ENCODE measurements around the gene OSBPL5. TPM values are rescaled to one million over a fixed set of nuclear protein-coding genes. Genes with fewer than 3 reads are reported as not detected.

The OSBPL5 gene
- total and polyA plus RNA-seq, 9 of the 15 experiments (the other 6 are each of a cell fraction or from before 2014, with no cell fraction given), result 0.06 to 14.8 (median 3.2) TPM

DNA sequence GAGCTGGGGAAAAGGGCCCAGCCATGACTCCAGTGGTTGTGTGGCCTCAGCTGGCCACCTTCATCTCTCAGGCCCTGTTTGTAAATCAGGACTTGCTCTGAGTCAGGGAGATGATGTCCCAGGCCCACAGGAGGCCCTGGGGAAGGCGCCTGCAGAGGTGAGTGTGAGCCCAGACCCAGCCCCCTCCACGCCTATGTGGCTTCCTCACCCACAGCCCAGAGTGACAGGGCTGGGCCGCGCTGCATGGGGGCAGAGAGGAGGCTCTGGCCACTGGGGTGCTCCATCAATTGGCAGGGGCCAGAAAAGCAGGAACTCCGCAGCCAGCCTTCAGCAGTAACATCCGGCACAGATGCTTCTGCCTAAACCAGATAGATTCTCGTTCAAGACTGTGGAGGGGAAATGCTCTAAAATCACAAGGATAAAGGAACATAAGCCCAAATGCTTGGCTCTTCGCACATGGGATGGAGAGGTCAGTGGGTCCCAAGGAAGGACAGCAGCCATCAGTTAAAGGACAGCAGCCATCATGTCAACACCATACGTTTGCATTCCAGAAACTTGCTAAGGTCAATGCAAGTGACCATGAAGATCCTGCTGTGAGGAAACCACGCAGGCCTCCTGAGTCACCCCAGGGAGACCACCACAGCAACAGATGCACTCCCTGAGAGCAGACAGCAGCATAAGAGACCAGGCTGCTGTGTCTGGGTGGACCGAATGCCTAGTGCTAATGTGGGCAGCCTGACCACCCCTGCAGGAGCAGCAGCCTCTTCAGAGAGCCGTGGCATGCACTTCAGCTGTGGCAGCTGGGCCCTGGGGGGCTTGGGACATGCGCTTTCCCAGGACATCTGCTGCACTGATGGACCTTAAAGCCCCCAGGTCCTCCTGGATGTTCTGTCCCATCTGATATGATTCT, 28.3 kb downstream of the OSBPL5 start (continued):
- TF ChIP-seq ELK1 (CRISPR knock-in tag; IDR thresholded peaks at IDR 0.05) (no peak), CREB3 (tag; conservative IDR thresholded peaks at IDR 0.05; ENCODE audit: low read depth) (no peak), KDM1A (IDR thresholded peaks at IDR 0.05) (peak in 1 of 2 experiments; percentile 15; a peak in 1 of 4 replicates), ZNF518B (CRISPR knock-in tag; IDR thresholded peaks at IDR 0.05) (no peak), CBX2 (IDR thresholded peaks at IDR 0.05; ENCODE audit: insufficient read depth, low read length, poor library complexity, severe bottlenecking) (no peak), ZFP36 (IDR thresholded peaks at IDR 0.05; ENCODE audit: low read depth, low read length, partially characterized antibody) (peak; percentile 81), ZNF133 (CRISPR knock-in tag; IDR thresholded peaks at IDR 0.05) (no peak), TEAD4 (IDR thresholded peaks at IDR 0.05; ENCODE audit: low read length) (no peak), TEAD4 (CRISPR knock-in tag; IDR thresholded peaks at IDR 0.05; ENCODE audit: borderline replicate concordance) (no peak), RCOR1 (IDR thresholded peaks at IDR 0.05; ENCODE audit: borderline replicate concordance in 1 of 2, low read depth in 2 of 2, low read length in 2 of 2) (peak in 1 of 2 experiments; percentile 42; a peak in 1 of 4 replicates)
- TF ChIP-seq, protein P1, sequence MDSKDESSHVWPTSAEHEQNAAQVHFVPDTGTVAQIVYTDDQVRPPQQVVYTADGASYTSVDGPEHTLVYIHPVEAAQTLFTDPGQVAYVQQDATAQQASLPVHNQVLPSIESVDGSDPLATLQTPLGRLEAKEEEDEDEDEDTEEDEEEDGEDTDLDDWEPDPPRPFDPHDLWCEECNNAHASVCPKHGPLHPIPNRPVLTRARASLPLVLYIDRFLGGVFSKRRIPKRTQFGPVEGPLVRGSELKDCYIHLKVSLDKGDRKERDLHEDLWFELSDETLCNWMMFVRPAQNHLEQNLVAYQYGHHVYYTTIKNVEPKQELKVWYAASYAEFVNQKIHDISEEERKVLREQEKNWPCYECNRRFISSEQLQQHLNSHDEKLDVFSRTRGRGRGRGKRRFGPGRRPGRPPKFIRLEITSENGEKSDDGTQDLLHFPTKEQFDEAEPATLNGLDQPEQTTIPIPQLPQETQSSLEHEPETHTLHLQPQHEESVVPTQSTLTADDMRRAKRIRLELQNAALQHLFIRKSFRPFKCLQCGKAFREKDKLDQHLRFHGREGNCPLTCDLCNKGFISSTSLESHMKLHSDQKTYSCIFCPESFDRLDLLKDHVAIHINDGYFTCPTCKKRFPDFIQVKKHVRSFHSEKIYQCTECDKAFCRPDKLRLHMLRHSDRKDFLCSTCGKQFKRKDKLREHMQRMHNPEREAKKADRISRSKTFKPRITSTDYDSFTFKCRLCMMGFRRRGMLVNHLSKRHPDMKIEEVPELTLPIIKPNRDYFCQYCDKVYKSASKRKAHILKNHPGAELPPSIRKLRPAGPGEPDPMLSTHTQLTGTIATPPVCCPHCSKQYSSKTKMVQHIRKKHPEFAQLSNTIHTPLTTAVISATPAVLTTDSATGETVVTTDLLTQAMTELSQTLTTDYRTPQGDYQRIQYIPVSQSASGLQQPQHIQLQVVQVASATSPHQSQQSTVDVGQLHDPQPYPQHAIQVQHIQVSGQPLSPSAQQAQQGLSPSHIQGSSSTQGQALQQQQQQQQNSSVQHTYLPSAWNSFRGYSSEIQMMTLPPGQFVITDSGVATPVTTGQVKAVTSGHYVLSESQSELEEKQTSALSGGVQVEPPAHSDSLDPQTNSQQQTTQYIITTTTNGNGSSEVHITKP (IDR thresholded peaks at IDR 0.05; ENCODE audit: partially characterized antibody), result no peak
